K562 (cell line): ENCODE data around the gene SLC39A11. TPM values are rescaled to one million over a fixed set of nuclear protein-coding genes. Genes with fewer than 3 reads are reported as not detected.

Source experiments
- ATAC-seq: fragments of 200-7000 bp; cut with Tn5 transposase; 3 replicates; pipeline ENCODE4 v1.9.1; 2020; ENCODE audit warnings: moderate library complexity
- BruUV-seq: library from RNA; stranded (reverse); fragments of 400-500 nt; replicated peaks from 2 replicates; lab custom pipeline; 2021; lab: Mats Ljungman, UMichigan
- CTCF ChIA-PET: fragments of 300-600 bp; formaldehyde crosslinking; extraction: SDS; loops from one replicate; lab custom pipeline; 2021; ENCODE audit warnings: low intra/inter-chr PET ratio; lab: Yijun Ruan, JAX
- POLR2A ChIA-PET: fragments of 300-600, 350-650 bp; sonication (Branson Sonifier 250); formaldehyde crosslinking; extraction: SDS; loops from one replicate; lab custom pipeline; 2021; ENCODE audit warnings: antibody characterized with exemption, inconsistent platforms; lab: Yijun Ruan, JAX
- DNase-seq, 4 experiments: peaks; one replicate each; pipeline versions ENCODE4 v3.0.0 to v3.0.0-alpha.2; 2011 to 2018; ENCODE audit warnings: low spot score in 3 of 4, mixed read lengths in 3 of 4; ENCODE audit errors: extremely low read depth in 1 of 4
- FAIRE-seq: peaks from 2 replicates; lab custom pipeline; 2011; peaks lifted over from hg19 to GRCh38; lab: Jason Lieb, UNC
- H2AFZ ChIP-seq: 2 replicates; pipeline ENCODE4 v1.6.0; 2011; ENCODE audit warnings: low read depth, low read length, control low read depth, inconsistent platforms
- H3K27ac ChIP-seq: fragments of 200-600 bp; 3 replicates; pipeline ENCODE4 v1.8.0; 2011; ENCODE audit warnings: low read depth, mild to moderate bottlenecking, control low read depth, inconsistent platforms, low read length, moderate library complexity, mixed read lengths; ENCODE audit errors: extremely low read depth
- H3K27me3 ChIP-seq, 2 experiments: fragments of 300-600 bp in 1 of 2; 2 replicates in 1 of 2; 3 replicates in 1 of 2; pipeline versions ENCODE4 v1.6.0 to v1.8.0; 2011; ENCODE audit warnings: inconsistent platforms in 2 of 2, low read length in 2 of 2, mild to moderate bottlenecking in 1 of 2, mixed read lengths in 1 of 2, moderate library complexity in 1 of 2; ENCODE audit not compliant: control insufficient read depth in 2 of 2, insufficient read depth in 2 of 2
- H3K36me3 ChIP-seq: fragments of 300-600 bp; 3 replicates; pipeline ENCODE4 v1.8.0; 2011; ENCODE audit warnings: mild to moderate bottlenecking, low read length, inconsistent platforms; ENCODE audit not compliant: control insufficient read depth, insufficient read depth
- H3K4me1 ChIP-seq, 2 experiments: fragments of 200-600 bp in 1 of 2; replicated peaks in 1 of 2; 2 replicates in 1 of 2; 3 replicates in 1 of 2; pipeline versions ENCODE4 v1.5.1 to v1.8.0; 2011; ENCODE audit warnings: inconsistent platforms in 2 of 2, low read length in 2 of 2, mild to moderate bottlenecking in 1 of 2, mixed read lengths in 1 of 2, moderate library complexity in 1 of 2; ENCODE audit not compliant: control insufficient read depth in 2 of 2, insufficient read depth in 2 of 2
- H3K4me2 ChIP-seq: 2 replicates; pipeline ENCODE4 v1.6.1; 2011; ENCODE audit warnings: low read length, control low read depth, inconsistent platforms, mixed read lengths; ENCODE audit not compliant: insufficient read depth
- H3K4me3 ChIP-seq: fragments of 200-600 bp; sonication (generic), shearing (Covaris generic); 2 replicates; pipeline ENCODE4 v1.5.1; 2016; ENCODE audit warnings: control low read depth, inconsistent platforms
- H3K79me2 ChIP-seq: fragments of 200-600 bp; 3 replicates; pipeline ENCODE4 v1.8.0; 2011; ENCODE audit warnings: low read length, inconsistent platforms; ENCODE audit not compliant: control insufficient read depth, insufficient read depth
- H3K9ac ChIP-seq, 2 experiments: 2 replicates each; pipeline versions ENCODE4 v1.6.0 to v1.6.1; 2011; ENCODE audit warnings: low read depth in 2 of 2, low read length in 2 of 2, control low read depth in 1 of 2, inconsistent platforms in 1 of 2, mild to moderate bottlenecking in 1 of 2, mixed read lengths in 1 of 2; ENCODE audit not compliant: insufficient read depth in 1 of 2
- H3K9me1 ChIP-seq: one replicate; pipeline ENCODE4 v1.6.0; 2011; ENCODE audit warnings: inconsistent platforms, mild to moderate bottlenecking, low read length, moderate library complexity; ENCODE audit not compliant: control insufficient read depth, insufficient read depth
- H3K9me3 ChIP-seq: replicated peaks from 2 replicates; pipeline ENCODE4 v1.5.1; 2011; ENCODE audit warnings: low read depth, low read length, inconsistent platforms; ENCODE audit not compliant: control insufficient read depth, insufficient read depth
- H4K20me1 ChIP-seq: replicated peaks from 2 replicates; pipeline ENCODE4 v1.6.1; 2011; ENCODE audit warnings: low read length, inconsistent platforms, mixed read lengths; ENCODE audit not compliant: control insufficient read depth, insufficient read depth
- CCAR2 ChIP-seq: fragments of 200-400 bp; formaldehyde crosslinking; IDR thresholded peaks from 2 replicates; pipeline ENCODE4 v1.6.1; 2017; ENCODE audit warnings: mild to moderate bottlenecking, low read depth, low read length
- GABPB2 ChIP-seq: fragments of 250-450 bp; sonication (Bioruptor Pico); conservative IDR thresholded peaks from 2 replicates; pipeline ENCODE4 v1.5.1; 2021; ENCODE audit warnings: mild to moderate bottlenecking
- HNRNPUL1 ChIP-seq: fragments of 200-400 bp; formaldehyde crosslinking; IDR thresholded peaks from 2 replicates; pipeline ENCODE4 v1.6.1; 2017; ENCODE audit warnings: low read length
- KLF1 ChIP-seq: fragments of 450-650 bp; IDR thresholded peaks from 2 replicates; pipeline ENCODE4 v1.6.1; 2016; ENCODE audit warnings: missing genetic modification characterization, missing compliant biosample characterization
- MCM2 ChIP-seq: fragments of 450-650 bp; IDR thresholded peaks from 2 replicates; pipeline ENCODE4 v1.6.1; 2017; ENCODE audit warnings: low read depth, mild to moderate bottlenecking
- MEF2D ChIP-seq: conservative IDR thresholded peaks from 2 replicates; pipeline ENCODE4 v1.6.1; 2016; ENCODE audit warnings: low read depth, missing genetic modification characterization, missing compliant biosample characterization
- MIER1 ChIP-seq: fragments of 450-650 bp; IDR thresholded peaks from 2 replicates; pipeline ENCODE4 v1.6.1; 2016; ENCODE audit warnings: antibody characterized with exemption, mild to moderate bottlenecking, low read depth
- NCOA6 ChIP-seq: fragments of 450-650 bp; IDR thresholded peaks from 2 replicates; pipeline ENCODE4 v1.6.1; 2017; ENCODE audit warnings: mild to moderate bottlenecking
- RHOXF2B ChIP-seq: fragments of 250-450 bp; sonication (Bioruptor Pico); conservative IDR thresholded peaks from 2 replicates; pipeline ENCODE4 v1.5.1; 2021
- SMAD4 ChIP-seq: fragments of 250-450 bp; sonication (Bioruptor Pico); conservative IDR thresholded peaks from 2 replicates; pipeline ENCODE4 v1.8.0; 2021; ENCODE audit warnings: inconsistent platforms, mild to moderate bottlenecking, moderate library complexity
- SP1 ChIP-seq: sonication (generic); formaldehyde crosslinking; IDR thresholded peaks from 2 replicates; pipeline ENCODE4 v1.8.1; 2022; ENCODE audit warnings: mild to moderate bottlenecking, missing genetic modification reagents
- TFAM ChIP-seq: fragments of 250-450 bp; sonication (Bioruptor Pico); conservative IDR thresholded peaks from 2 replicates; pipeline ENCODE4 v1.5.0; 2021; ENCODE audit warnings: mild to moderate bottlenecking, moderate library complexity
- YBX1 ChIP-seq: fragments of 450-650 bp; IDR thresholded peaks from 2 replicates; pipeline ENCODE4 v1.7.1; 2016; ENCODE audit warnings: mild to moderate bottlenecking
- ZC3H4 ChIP-seq: sonication (generic); formaldehyde crosslinking; IDR thresholded peaks from 2 replicates; pipeline ENCODE4 v1.9.0; 2021; ENCODE audit warnings: missing genetic modification reagents, borderline replicate concordance
- ZNF143 ChIP-seq: sonication (generic); formaldehyde crosslinking; IDR thresholded peaks from 2 replicates; pipeline ENCODE4 v1.9.0; 2022; ENCODE audit warnings: mild to moderate bottlenecking, missing genetic modification reagents
- WGBS: fragments of 100-300 bp; shearing (Covaris generic); methylation state at CpG from one replicate; pipeline ENCODE4 v1.1.6; 2016; ENCODE audit warnings: low coverage, mixed read lengths; ENCODE audit not compliant: insufficient coverage; ENCODE audit errors: missing lambda C conversion rate; 5-methylcytosine and 5-hydroxymethylcytosine counted together
- in situ Hi-C: fragments of 300-500 bp; cut with MboI; formaldehyde crosslinking; loops from 4 replicates; pipeline ENCODE4 v1.15.0; 2018; ENCODE audit warnings: inconsistent platforms, mixed read lengths
- intact Hi-C: fragments of 100-400 bp; cut with micrococcal nuclease; formaldehyde crosslinking; loops from 2 replicates; pipeline ENCODE4 v1.14.2; 2022
- polyA plus RNA-seq, 8 experiments: library from polyadenylated mRNA; depleted of rRNA in 4 of 8; stranded (reverse) in 5 of 8; unstranded in 3 of 8; fragments of >200 nt; fragmentation: Nextera tagmentation in 2 of 8; fragmentation: Illumina TruSeq in 1 of 8; extraction: Ambion mirVana in 2 of 8; extraction: Trizol in 1 of 8; gene quantifications; 2 replicates each; pipeline versions ENCODE4 v1.2.1 to v1.2.3, GENCODE V29; 2011 to 2014; ENCODE audit warnings: inconsistent platforms in 1 of 8, missing spikeins in 1 of 8
- total RNA-seq, 7 experiments: library from RNA; depleted of rRNA in 6 of 7; stranded (reverse); fragments of >200 nt in 6 of 7; fragmentation: Illumina TruSeq in 2 of 7; extraction: Trizol in 2 of 7; gene quantifications; 2 replicates each; pipeline versions ENCODE4 v1.2.1 to v1.2.3, GENCODE V29; 2011 to 2021; ENCODE audit warnings: low replicate concordance in 1 of 7
- TF ChIP-seq, protein P1 (sequence below): sonication (generic); formaldehyde crosslinking; IDR thresholded peaks from 2 replicates; pipeline ENCODE4 v1.8.1; 2023; ENCODE audit warnings: mild to moderate bottlenecking, missing genetic modification reagents

Gene SLC39A11
- total and polyA plus RNA-seq, 9 of the 15 experiments (the other 6 are each of a cell fraction or from before 2014, with no cell fraction given), result 10.5 to 26.4 (median 13.4) TPM

DNA sequence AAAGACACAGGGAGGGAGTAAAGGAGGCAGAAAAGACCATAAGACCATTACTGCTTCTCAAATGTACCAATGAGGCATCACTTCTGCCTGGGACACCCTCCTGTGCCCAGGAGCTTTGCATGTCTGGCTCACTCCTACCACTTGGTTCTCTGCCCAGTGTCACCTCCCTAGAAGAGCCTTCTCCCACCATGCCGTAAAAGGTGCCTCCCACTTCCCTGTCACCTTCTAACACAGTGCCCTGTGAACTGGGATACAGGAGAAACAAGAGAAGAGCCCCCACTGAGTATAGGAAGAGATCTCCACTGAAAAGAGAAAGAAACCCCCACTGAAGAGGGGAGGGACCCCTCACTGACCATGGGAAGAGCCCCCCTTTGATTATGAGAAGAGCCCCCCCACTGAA, 486.9 kb downstream of the SLC39A11 start (continued):
- TF ChIP-seq KLF1 (no peak), RHOXF2B (CRISPR knock-in tag) (no peak), HNRNPUL1 (no peak), TFAM (CRISPR knock-in tag) (no peak)

GRCh38 chr17:72604518-72604917, 488.0 kb downstream of the SLC39A11 start:
- no peak overlapping the region for H3K4me2 ChIP-seq
- no peaks in the 10 kb centered on the region for H3K36me3 ChIP-seq
- no peaks in the 10 kb centered on the region for H3K9me1 ChIP-seq
- no peak overlapping the region for H3K27ac ChIP-seq
- in situ Hi-C loops, result no loop called here
- ATAC-seq, result no peak
- intact Hi-C loops, result no loop called here
- no peaks in the 10 kb centered on the region for H3K9me3 ChIP-seq
- H3K4me1 ChIP-seq, result no peaks in the 10 kb centered on the region
- BruUV-seq, result no TSS peak
- POLR2A ChIA-PET, result interaction anchor here (0.6 kb wide), 1 partner anchor 15 kb away, joined by 3 read pairs; no protein-coding TSS in a partner anchor
- TF ChIP-seq MCM2 (no peak), MIER1 (no peak), SP1 (CRISPR knock-in tag) (no peak), SMAD4 (CRISPR knock-in tag) (no peak), MEF2D (tag) (no peak), YBX1 (no peak), GABPB2 (CRISPR knock-in tag) (no peak), CCAR2 (no peak), ZNF143 (CRISPR knock-in tag) (no peak), ZC3H4 (CRISPR knock-in tag) (no peak), NCOA6 (no peak)
- TF ChIP-seq, protein P1, sequence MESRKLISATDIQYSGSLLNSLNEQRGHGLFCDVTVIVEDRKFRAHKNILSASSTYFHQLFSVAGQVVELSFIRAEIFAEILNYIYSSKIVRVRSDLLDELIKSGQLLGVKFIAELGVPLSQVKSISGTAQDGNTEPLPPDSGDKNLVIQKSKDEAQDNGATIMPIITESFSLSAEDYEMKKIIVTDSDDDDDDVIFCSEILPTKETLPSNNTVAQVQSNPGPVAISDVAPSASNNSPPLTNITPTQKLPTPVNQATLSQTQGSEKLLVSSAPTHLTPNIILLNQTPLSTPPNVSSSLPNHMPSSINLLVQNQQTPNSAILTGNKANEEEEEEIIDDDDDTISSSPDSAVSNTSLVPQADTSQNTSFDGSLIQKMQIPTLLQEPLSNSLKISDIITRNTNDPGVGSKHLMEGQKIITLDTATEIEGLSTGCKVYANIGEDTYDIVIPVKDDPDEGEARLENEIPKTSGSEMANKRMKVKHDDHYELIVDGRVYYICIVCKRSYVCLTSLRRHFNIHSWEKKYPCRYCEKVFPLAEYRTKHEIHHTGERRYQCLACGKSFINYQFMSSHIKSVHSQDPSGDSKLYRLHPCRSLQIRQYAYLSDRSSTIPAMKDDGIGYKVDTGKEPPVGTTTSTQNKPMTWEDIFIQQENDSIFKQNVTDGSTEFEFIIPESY (CRISPR knock-in tag), result no peak
- H3K9ac ChIP-seq, result no peak overlapping the region
- FAIRE-seq, result no peak
- DNase-seq, result no peak
- no peak overlapping the region for H2AFZ ChIP-seq
- no peaks in the 10 kb centered on the region for H4K20me1 ChIP-seq
- CTCF ChIA-PET, result no interaction called here
- 1% methylated on average over 10 of the region's 11 CpGs for WGBS
- peaks cover 3 to 16% of the 10 kb centered on the region in 2 experiments; a peak in 1 of 5 replicates for H3K27me3 ChIP-seq
- H3K4me3 ChIP-seq, result no peak overlapping the region
- no peaks in the 10 kb centered on the region for H3K79me2 ChIP-seq
